Smooth muscle cell (in vitro differentiated cells): ENCODE measurements around the gene ORC2. TPM values are rescaled to one million over a fixed set of nuclear protein-coding genes. Genes with fewer than 3 reads are reported as not detected.
"Not testable (repeated sequence)": the region's sequence is repeated elsewhere in the genome, so short reads cannot be mapped to it uniquely, and the experiment has no call there.

Experiments used
- DNase-seq: peaks from one replicate; lab custom pipeline; 2025; ENCODE audit not compliant: unreplicated experiment; lab: John Stamatoyannopoulos, UW
- H2AFZ ChIP-seq: fragments of 200-600 bp; sonication (generic); 2 replicates; pipeline ENCODE4 v1.6.0; 2016; ENCODE audit warnings: antibody characterized with exemption, low read depth, mild to moderate bottlenecking
- H3F3A ChIP-seq: fragments of 200-600 bp; sonication (generic); 2 replicates; pipeline ENCODE4 v1.6.0; 2017; ENCODE audit warnings: antibody characterized with exemption, low read depth
- H3K27ac ChIP-seq: fragments of 200-600 bp; sonication (generic); 2 replicates; pipeline ENCODE4 v1.5.1; 2016; ENCODE audit warnings: low read depth, mild to moderate bottlenecking
- H3K27me3 ChIP-seq: fragments of 200-600 bp; sonication (generic); 2 replicates; pipeline ENCODE4 v1.6.1; 2016; ENCODE audit warnings: low read depth, mild to moderate bottlenecking
- H3K36me3 ChIP-seq: fragments of 200-600 bp; sonication (generic); 2 replicates; pipeline ENCODE4 v1.5.1; 2016; ENCODE audit warnings: low read depth
- H3K4me1 ChIP-seq: fragments of 200-600 bp; sonication (generic); 2 replicates; pipeline ENCODE4 v1.5.1; 2016; ENCODE audit warnings: low read depth
- H3K4me2 ChIP-seq: fragments of 200-600 bp; sonication (generic); 2 replicates; pipeline ENCODE4 v1.6.0; 2016; ENCODE audit warnings: mild to moderate bottlenecking
- H3K4me3 ChIP-seq: fragments of 200-600 bp; sonication (generic); 2 replicates; pipeline ENCODE4 v1.5.1; 2016; ENCODE audit warnings: mild to moderate bottlenecking
- H3K79me2 ChIP-seq: fragments of 200-600 bp; sonication (generic); 2 replicates; pipeline ENCODE4 v1.6.0; 2016; ENCODE audit warnings: low read depth, mild to moderate bottlenecking
- H3K9ac ChIP-seq: fragments of 200-600 bp; sonication (generic); 2 replicates; pipeline ENCODE4 v1.6.0; 2016; ENCODE audit warnings: low read depth
- H3K9me3 ChIP-seq: fragments of 200-600 bp; sonication (generic); replicated peaks from 2 replicates; pipeline ENCODE4 v1.5.1; 2016; ENCODE audit warnings: low read depth
- H4K20me1 ChIP-seq: fragments of 200-600 bp; sonication (generic); 2 replicates; pipeline ENCODE4 v1.6.0; 2016; ENCODE audit warnings: low read depth
- CTCF ChIP-seq: fragments of 200-600 bp; sonication (generic); IDR thresholded peaks from 2 replicates; pipeline ENCODE4 v1.5.1; 2017; ENCODE audit warnings: borderline replicate concordance, mild to moderate bottlenecking, antibody characterized with exemption; ENCODE audit not compliant: insufficient read depth, poor library complexity, severe bottlenecking
- WGBS: methylation state at CpG from one replicate; pipeline ENCODE4 v1.1.7; 2016; ENCODE audit warnings: low lambda C conversion rate; 5-methylcytosine and 5-hydroxymethylcytosine counted together
- polyA plus RNA-seq: library from polyadenylated mRNA; unstranded; fragments of >200 nt; fragmentation: Nextera tagmentation; extraction: Ambion mirVana; gene quantifications from 2 replicates; pipeline ENCODE4 v1.2.1, GENCODE V29; 2016
- total RNA-seq: library from RNA; depleted of rRNA; stranded (reverse); fragments of >200 nt; gene quantifications from 2 replicates; pipeline ENCODE4 v1.2.3, GENCODE V29; 2014

ORC2 gene
- total and polyA plus RNA-seq, 2 experiments from 2014 or later, result 8.3 to 11.5 TPM

- H3K4me3 ChIP-seq, result no peak overlapping the region
- peaks cover 9% of the 10 kb centered on the region for H3K36me3 ChIP-seq
- no peaks in the 10 kb centered on the region for H3K4me1 ChIP-seq
- peak overlapping the region; percentile 22 for H3K4me2 ChIP-seq
- H3K9ac ChIP-seq, result no peak overlapping the region
- no peaks in the 10 kb centered on the region for H3K79me2 ChIP-seq
- WGBS, result 73% methylated on average over 2 of the region's 2 CpGs
- peak overlapping the region; percentile 21 for H3K27ac ChIP-seq
- H3K9me3 ChIP-seq, result no peaks in the 10 kb centered on the region
- peaks cover 4% of the 10 kb centered on the region for H3F3A ChIP-seq
- no peak for TF ChIP-seq CTCF
- H2AFZ ChIP-seq, result no peak overlapping the region
- H3K27me3 ChIP-seq, result no peaks in the 10 kb centered on the region
- no peaks in the 10 kb centered on the region for H4K20me1 ChIP-seq
- DNase-seq, result no peak
Observed at GRCh38 chr2:200985799-200986198, 22.3 kb upstream of the ORC2 start.

GRCh38 chr2:200976710-200977109 lies 13.2 kb upstream of the ORC2 start:
- no peaks in the 10 kb centered on the region for H3K36me3 ChIP-seq

GRCh38 chr2:200975672-200976071 lies 12.2 kb upstream of the ORC2 start:
- DNase-seq, result no peak
- TF ChIP-seq CTCF, result no peak
- H3F3A ChIP-seq, result no peaks in the 10 kb centered on the region

More at GRCh38 chr2:200976710-200977109, 13.2 kb upstream of the ORC2 start:
- Histone ChIP-seq H2AFZ (no peak overlapping the region), H3K4me3 (no peak overlapping the region), H3K27ac (no peak overlapping the region), H4K20me1 (no peaks in the 10 kb centered on the region), H3K9ac (no peak overlapping the region), H3K27me3 (no peaks in the 10 kb centered on the region), H3K4me2 (no peak overlapping the region), H3K9me3 (no peaks in the 10 kb centered on the region), H3K79me2 (no peaks in the 10 kb centered on the region), H3F3A (no peaks in the 10 kb centered on the region), H3K4me1 (no peaks in the 10 kb centered on the region)
- no peak for DNase-seq
- no peak for TF ChIP-seq CTCF

GRCh38 chr2:200970057-200970456 lies 6.6 kb upstream of the ORC2 start:
- not testable (repeated sequence) for H3K9ac ChIP-seq, H3K4me2 ChIP-seq, H3K4me3 ChIP-seq, H3K4me1 ChIP-seq, H3K27ac ChIP-seq, DNase-seq, H3K9me3 ChIP-seq, H2AFZ ChIP-seq, H3K27me3 ChIP-seq, H3K79me2 ChIP-seq, H3K36me3 ChIP-seq, H4K20me1 ChIP-seq, H3F3A ChIP-seq
- 97% methylated on average over 3 of the region's 3 CpGs for WGBS

More at GRCh38 chr2:200975672-200976071, 12.2 kb upstream of the ORC2 start:
- Histone ChIP-seq H3K79me2 (no peaks in the 10 kb centered on the region), H3K9me3 (no peaks in the 10 kb centered on the region), H3K36me3 (no peaks in the 10 kb centered on the region), H3K9ac (no peak overlapping the region), H3K4me1 (no peaks in the 10 kb centered on the region), H2AFZ (no peak overlapping the region), H3K27ac (no peak overlapping the region), H3K4me3 (no peak overlapping the region), H3K27me3 (no peaks in the 10 kb centered on the region), H3K4me2 (no peak overlapping the region), H4K20me1 (no peaks in the 10 kb centered on the region)
